HG02571 (cell line): Measurements from ENCODE around the gene CDK12.
"Not testable (repeated sequence)": the region's sequence is repeated elsewhere in the genome, so short reads cannot be mapped to it uniquely, and the experiment has no call there.

Experiments
- ATAC-seq: cut with Tn5 transposase; IDR thresholded peaks from one replicate; pipeline ENCODE4 v1.9.1; 2021; ENCODE audit warnings: mild to moderate bottlenecking, moderate library complexity; ENCODE audit not compliant: unreplicated experiment

CDK12 gene

DNA sequence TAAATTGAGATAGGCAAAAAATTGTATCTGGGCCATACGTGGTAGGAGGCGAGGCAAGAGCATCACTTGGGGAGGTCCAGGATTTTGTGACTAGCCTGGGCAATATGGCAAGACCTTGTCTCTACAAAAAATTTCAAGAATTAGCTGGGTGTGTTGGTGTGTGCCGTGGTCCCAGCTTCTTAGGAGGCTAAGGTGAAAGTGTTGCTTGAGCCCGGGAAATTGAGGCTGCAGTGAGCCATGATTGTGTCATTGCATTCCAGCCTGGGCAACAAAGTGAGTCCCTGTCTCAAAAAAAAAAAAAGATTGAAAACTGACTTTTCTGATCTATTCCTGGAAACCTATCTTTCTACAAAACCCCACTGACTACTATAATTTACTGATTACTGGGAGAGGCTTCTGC, 26.7 kb downstream of the CDK12 start:
- ATAC-seq, result no peak

DNA sequence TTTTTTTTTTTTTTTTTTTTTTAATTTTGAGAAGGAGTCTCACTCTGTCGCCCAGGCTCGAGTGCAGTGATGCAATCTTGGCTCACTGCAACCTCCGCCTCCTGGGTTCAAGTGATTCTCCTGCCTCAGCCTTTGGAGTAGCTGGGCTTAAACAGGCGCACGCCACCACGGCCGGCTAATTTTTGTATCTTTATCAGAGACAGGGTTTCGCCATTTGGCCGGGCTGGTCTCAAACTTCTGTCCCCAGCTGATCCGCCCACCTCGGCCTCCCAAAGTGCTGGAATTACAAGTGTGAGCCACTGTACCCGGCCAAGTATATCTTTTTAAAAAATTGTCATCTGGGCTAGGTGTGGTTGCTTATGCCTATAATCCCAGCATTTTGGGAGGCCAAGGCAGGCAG, 35.6 kb downstream of the CDK12 start:
- not testable (repeated sequence) for ATAC-seq

DNA sequence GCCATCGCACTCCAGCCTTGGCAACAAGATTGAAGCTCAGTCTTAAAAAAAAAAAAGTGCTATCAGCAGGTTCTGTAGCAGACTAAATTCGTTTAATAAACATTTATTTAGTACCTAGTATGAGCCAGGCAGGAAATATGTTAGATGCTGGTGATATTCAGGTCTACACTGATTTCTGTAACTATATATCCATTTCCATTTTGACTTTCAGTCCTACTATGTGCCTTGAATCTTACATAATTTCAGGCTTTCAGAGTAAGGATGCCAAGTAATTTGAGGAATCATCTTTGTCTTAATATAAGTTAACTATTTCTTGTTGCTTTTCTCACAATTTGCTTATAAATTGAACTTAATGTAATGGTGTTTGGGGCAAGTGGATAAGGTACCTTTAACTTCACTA, 46.2 kb downstream of the CDK12 start:
- ATAC-seq, result no peak

DNA sequence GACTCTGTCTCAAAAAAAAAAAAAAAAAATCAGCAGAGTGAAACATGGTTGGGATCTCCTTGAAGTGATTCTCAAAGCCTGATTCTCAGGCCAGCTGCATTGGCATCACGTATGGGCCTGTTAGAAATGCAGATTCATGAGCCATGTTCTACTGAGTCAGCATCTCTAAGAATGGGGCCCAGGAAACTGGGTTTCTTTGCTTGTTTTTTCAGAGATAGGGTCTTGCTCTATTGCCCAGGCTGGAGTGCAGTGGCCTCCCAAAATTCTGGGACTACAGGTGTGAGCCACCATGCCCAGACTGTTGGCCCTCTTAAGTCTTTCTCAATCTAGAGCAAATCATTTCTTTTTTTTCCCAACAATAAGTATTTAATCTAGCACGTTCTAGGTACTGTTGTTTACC, 47.7 kb downstream of the CDK12 start:
- ATAC-seq, result no peak

DNA sequence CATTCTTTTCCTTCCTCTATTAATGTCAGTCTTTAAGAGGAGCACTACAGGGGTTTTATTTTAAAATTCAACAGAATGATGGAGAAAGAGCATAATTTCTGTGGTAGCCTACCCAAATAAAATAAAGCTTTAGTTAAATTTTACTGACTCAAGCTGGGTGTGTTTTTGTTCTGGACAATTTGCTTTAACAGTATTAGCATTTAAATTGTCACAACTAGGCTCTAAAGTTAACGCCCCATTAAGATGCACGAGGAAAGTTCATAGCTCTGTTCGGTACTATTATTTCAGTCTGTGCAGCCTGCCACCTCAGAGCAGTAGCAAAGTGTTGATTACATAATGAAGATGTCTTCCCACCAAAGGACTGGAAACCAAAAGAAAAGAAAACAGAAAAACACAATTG, 52.0 kb downstream of the CDK12 start:
- ATAC-seq, result no peak

DNA sequence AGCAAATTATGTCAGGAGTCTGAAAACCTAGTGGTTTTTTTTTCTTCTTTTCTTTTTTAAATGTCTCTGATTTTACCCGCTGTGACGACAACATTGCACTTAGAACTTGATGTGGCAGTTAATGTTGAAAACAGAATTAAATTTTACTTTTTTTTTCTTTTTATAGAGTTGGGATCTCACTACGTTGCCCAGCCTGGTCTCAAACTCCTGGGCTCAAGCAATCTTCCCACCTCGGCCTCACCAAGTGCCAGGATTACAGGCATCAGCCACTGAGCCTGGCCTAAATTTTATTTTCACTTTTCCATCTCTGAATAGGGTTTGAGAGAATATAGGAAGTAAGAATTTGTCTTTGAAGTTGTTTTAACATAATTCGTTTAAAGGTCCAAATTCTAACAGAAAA, 52.6 kb downstream of the CDK12 start:
- no peak for ATAC-seq

DNA sequence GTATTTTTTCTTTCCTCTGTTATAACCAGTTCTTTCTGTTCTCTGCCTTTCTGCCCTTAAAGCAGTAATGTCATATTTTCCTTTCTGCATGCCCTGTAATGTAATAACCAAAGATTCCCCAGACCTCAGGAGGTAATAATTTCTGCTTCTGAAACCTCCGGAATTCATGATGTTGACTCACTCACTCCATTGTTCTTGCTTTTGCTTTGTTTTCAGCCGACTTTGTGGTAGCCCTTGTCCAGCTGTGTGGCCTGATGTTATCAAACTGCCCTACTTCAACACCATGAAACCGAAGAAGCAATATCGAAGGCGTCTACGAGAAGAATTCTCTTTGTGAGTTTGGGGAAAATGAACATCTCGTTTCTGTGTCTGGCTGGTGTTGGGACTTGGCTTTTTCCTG, 55.9 kb downstream of the CDK12 start:
- no peak for ATAC-seq

DNA sequence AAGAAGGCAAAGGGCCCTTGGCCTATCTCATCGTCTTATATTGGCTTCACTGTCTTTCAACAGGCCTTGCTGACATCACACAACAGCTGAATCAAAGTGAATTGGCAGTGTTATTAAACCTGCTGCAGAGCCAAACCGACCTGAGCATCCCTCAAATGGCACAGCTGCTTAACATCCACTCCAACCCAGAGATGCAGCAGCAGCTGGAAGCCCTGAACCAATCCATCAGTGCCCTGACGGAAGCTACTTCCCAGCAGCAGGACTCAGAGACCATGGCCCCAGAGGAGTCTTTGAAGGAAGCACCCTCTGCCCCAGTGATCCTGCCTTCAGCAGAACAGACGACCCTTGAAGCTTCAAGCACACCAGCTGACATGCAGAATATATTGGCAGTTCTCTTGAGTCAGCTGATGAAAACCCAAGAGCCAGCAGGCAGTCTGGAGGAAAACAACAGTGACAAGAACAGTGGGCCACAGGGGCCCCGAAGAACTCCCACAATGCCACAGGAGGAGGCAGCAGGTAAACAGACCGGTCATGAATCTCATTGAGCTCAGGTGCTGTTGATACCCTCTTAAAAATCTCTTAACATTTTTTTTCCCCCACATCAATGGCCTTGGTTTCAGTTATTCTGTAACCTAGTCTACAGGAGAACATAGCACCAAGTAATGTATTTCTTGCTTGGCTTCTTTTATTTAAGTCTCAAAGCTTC, 64.7 kb downstream of the CDK12 start:
- no peak for ATAC-seq

DNA sequence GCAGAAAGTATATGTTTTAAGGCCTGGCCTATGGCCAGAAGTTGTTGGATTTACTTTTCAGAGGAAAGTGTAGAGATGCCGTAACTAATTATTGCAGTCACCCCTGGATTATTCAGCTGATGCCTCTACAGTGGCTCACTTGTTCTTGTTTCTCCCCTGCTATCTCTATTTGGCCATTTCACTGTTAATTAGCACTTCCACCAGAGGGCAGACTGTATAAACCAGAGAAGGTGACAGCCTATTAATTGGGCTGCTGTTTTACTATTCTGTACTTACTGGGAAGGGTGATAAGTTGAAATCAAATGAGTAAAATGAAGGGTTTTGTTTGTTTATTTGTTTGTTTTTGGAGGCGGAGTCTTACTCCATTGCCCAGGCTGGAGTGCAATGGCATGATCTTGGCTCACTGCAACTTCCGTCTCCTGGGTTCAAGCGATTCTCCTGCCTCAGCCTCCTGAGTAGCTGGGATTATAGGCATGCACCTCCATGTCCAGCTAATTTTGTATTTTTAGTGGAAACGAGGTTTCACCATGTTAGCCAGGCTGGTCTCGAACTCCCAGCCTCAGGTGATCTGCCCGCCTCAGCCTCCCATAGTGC, 66.0 kb downstream of the CDK12 start:
- no peak for ATAC-seq

DNA sequence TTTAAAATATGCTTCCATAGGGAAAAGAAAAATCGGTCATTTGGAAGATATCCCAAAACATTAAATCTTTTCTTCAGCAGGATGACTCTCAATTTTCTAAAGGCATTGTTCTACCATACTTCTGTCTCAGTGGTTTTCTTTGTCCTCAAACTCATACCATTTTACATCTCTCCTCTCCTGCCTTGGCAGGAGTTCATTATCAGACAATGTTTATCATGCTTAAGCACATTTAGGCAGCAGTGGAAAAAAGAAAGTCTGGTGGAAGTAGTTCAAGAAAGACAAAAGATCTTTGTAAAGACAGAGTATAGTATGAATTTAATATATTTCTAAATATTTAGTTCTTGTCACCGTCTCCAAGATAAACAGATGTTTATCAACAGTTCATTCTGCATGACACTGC, 68.2 kb downstream of the CDK12 start:
- no peak for ATAC-seq

DNA sequence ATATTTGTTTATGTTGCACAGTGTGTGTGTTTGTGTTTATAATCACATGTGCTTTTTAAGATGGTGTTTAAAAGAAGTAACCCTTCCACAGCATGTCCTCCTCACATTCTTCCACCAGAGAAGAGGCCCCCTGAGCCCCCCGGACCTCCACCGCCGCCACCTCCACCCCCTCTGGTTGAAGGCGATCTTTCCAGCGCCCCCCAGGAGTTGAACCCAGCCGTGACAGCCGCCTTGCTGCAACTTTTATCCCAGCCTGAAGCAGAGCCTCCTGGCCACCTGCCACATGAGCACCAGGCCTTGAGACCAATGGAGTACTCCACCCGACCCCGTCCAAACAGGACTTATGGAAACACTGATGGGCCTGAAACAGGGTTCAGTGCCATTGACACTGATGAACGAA, 69.2 kb downstream of the CDK12 start:
- no peak for ATAC-seq

DNA sequence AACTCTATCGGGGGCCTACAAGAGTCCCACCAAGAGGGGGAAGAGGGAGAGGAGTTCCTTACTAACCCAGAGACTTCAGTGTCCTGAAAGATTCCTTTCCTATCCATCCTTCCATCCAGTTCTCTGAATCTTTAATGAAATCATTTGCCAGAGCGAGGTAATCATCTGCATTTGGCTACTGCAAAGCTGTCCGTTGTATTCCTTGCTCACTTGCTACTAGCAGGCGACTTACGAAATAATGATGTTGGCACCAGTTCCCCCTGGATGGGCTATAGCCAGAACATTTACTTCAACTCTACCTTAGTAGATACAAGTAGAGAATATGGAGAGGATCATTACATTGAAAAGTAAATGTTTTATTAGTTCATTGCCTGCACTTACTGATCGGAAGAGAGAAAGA, 70.0 kb downstream of the CDK12 start:
- ATAC-seq, result no peak

DNA sequence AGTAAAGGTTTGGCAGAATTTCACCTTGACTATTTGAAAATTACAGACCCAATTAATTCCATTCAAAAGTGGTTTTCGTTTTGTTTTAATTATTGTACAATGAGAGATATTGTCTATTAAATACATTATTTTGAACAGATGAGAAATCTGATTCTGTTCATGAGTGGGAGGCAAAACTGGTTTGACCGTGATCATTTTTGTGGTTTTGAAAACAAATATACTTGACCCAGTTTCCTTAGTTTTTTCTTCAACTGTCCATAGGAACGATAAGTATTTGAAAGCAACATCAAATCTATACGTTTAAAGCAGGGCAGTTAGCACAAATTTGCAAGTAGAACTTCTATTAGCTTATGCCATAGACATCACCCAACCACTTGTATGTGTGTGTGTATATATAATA, 72.6 kb downstream of the CDK12 start:
- ATAC-seq, result no peak

DNA sequence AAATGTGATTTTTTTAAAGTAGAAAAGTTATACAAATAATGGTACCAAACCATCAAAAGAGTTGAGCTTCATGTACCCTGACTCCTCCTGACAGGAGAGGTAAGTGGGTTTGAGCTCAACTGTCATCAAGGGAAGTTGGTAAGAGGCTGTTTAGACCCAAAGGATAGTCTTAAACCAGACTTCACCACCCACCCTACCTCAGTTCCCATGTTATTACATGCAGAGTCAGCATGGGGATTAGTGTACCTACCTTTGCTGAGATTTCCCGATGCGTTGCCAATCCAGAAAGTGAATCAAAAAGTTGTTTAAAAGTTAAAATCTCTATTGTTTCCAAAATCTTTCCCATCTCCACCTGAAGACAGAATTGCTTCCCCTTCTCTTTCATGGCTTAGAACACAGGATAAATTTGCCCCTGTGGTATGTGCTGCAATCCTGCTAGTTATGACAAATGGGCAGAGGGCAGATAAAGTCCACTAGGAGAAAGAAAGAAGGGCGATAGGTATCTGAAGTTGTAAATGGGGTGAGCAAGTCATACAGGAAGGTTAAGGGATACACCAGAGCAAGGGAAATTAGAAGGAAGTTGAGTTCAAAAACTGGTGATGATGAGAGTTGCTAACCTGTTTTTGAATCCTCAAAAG, 73.6 kb downstream of the CDK12 start:
- ATAC-seq, result no peak

DNA sequence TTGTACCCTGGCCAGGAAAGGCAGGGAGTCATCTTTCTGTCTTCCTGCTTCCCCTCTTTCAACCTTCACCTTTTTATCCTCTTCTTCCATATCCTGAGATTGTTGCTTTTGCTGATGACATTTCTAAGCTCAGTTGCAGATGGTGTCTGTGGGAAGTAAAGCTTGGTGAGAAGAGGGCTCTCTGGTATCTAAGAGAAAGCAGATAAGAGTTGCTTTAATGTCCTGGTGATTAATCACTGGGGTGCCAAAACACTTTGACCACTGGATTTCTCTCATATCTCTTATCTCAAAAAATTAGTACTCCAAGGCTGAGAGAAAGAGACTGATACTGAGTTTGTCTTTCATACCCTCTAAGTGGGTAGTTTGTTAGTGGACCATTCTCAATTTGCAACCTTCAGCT, 75.2 kb downstream of the CDK12 start:
- no peak for ATAC-seq

DNA sequence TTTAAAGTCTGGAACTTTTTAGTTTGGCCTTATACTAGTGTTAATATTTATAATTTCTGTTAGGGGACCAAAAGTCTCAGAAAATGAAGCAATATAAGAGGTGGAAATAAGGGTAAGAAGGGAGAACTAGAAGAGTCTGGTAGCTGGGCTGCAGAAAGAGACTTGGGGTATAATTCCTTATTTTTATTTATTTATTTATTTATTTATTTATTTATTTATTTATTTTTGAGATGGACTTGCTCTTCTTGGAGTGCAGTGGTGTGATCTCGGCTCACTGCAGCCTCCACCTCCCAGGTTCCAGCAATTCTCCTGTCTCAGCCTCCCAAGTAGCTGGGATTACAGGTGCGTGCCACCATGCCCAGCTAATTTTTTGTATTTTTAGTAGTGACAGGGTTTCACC, 76.1 kb downstream of the CDK12 start:
- ATAC-seq, result not testable (repeated sequence)

DNA sequence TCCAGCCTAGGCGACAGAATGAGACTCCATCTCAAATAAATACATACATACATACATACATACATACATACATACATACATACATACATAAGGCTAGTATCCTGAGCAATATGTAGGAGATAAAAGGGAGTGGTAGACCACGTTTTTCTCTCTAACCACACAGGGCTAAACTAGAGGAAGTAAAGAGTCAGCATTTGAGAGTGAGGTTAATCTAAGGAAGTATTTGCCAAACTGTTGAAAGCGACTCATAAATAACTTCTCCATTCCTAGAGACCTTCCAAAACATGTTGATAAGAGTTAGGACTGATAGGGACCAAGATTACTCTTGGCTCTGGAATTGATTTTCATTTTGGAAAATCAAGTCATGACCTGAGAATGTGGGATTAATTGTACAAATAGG, 77.6 kb downstream of the CDK12 start:
- no peak for ATAC-seq

DNA sequence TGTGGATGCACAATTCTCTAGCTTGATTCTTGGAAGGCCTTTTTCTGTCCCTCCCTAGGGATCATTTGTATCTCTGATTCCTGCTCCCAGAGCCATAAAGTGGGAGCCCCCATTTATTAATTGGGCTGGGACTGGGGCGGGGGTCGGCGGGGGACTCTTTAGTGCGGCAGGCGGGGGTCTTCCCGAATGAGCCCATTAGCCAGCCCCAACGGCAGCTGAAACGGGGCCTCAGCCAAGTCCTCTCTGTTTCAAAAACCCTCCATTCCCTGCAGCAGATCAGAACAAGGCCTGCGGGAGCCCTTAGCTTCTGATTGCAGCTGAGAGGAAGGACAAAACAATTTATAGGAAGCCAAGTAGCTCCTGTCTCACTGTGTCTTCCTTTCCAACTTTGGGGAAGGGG, 79.3 kb downstream of the CDK12 start:
- ATAC-seq, result no peak

DNA sequence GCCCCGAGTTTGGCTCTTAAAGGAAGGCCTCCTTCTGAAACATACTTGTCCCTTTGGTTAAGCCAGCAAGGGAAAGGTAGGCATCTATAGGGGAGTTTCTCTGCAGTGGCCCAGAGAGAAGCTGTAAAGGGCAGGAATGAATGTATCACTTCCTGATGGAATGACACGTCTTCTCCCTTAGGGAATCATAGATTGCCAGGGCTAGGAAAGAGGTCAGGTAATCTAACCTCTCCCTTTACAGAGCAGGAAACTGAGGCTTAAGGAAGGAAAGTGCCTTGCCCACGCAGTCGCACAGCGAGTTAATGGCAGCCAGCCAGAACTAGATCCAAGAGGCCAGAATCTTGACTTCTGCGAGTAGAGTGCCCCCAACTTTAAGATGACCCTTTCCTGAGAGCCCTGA, 80.4 kb downstream of the CDK12 start:
- ATAC-seq, result no peak

DNA sequence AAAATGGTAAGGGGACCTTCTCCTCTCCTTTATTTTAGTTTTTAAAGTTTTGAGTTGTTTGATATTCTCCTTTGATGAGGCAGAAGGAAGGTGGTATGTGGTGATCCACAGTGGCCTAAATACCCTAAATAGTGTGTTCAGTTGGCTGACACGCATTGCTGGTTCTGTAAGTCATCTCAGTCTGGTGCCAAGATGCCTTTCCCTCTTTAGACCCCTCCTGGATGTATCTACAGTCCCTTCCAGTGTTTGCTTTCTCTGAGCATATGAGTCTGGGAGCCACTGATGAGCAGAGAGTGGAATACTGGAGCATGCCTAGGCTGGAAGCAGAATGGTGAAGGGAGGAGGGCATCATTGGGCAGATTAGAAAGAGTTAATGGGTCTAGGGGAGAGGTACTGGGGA, 81.9 kb downstream of the CDK12 start:
- no peak for ATAC-seq

DNA sequence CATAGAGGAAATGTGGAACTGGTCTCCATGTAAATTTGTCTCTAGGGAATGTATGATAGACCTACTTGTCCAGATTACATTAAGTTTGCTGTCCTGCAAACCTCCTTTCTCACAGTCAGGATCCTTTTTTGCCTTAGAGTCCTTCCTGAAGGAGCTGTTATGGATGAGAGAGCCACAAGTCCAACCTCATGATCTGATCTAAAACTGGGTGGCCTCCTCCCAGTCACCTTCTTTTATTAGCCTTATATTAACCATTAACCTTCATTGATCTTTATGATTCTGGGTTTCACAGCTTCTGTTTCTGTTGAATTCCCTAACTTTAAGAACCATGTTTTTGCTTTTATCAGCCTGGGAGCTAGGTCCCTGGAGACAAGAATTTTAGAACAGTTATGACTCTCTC, 82.4 kb downstream of the CDK12 start:
- no peak for ATAC-seq

DNA sequence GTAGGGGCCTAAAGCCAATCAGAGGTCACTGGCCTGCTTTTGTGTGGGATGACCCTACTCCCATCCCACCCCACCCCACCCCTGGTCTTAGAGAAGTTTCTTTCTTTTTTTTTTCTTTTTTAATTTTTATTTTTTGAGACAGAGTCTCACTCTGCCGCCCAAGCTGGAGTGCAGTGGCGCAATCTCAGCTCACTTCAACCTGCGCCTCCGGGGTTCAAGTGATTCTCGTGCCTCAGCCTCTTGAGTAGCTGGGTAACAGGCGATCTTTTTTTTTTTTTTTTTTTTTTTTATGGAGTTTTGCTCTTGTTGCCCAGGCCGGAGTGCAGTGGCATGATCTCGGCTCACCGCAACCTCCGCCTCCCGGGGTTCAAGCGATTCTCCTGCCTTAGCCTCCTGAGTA, 83.1 kb downstream of the CDK12 start:
- ATAC-seq, result not testable (repeated sequence)
